VCaP (cell line): ENCODE measurements around the gene GATAD2A.
A peak's percentile ranks its signal among the peaks of the same experiment; 100 is the strongest.

ENCODE experiments used
- H3K27ac ChIP-seq: fragments of 450-650 bp; 2 replicates; pipeline ENCODE4 v1.5.1; 2017
- CTCF ChIP-seq: fragments of 450-650 bp; conservative IDR thresholded peaks from 2 replicates; pipeline ENCODE4 v1.5.1; 2017; ENCODE audit warnings: mild to moderate bottlenecking, moderate library complexity

Gene GATAD2A

GRCh38 chr19:19477705-19478383, 72.4 kb downstream of the GATAD2A start:
- no peak overlapping the region for H3K27ac ChIP-seq
- no peak for TF ChIP-seq CTCF

GRCh38 chr19:19480688-19481087, 75.2 kb downstream of the GATAD2A start:
- TF ChIP-seq CTCF, result no peak
- H3K27ac ChIP-seq, result no peak overlapping the region

GRCh38 chr19:19482809-19483596, 77.5 kb downstream of the GATAD2A start:
- H3K27ac ChIP-seq, result no peak overlapping the region
- no peak for TF ChIP-seq CTCF

GRCh38 chr19:19485161-19485997, 79.9 kb downstream of the GATAD2A start:
- H3K27ac ChIP-seq, result no peak overlapping the region
- TF ChIP-seq CTCF, result no peak

- TF ChIP-seq CTCF, result no peak
- H3K27ac ChIP-seq, result no peak overlapping the region
These were observed 80.5 kb downstream of the GATAD2A start for GRCh38 chr19:19485998-19486290.

- peak overlapping the region; percentile 72 for H3K27ac ChIP-seq
- no peak for TF ChIP-seq CTCF
These were observed 81.0 kb downstream of the GATAD2A start for GRCh38 chr19:19486343-19487076.
